Gastrocnemius medialis (tissue), 4 donors: Measurements from ENCODE around the gene AVL9.
"Not testable (repeated sequence)": the region's sequence is repeated elsewhere in the genome, so short reads cannot be mapped to it uniquely, and the experiment has no call there.

Experiments used
- CTCF ChIP-seq, 5 experiments: fragments of 450-650 bp in 3 of 5; fragments of 200-600 bp in 2 of 5; sonication (generic) in 2 of 5; IDR thresholded peaks in 4 of 5; conservative IDR thresholded peaks in 1 of 5; 1 replicate in 4 of 5; 2 replicates in 1 of 5; pipeline ENCODE4 v1.5.1; 2016 to 2019; ENCODE audit warnings: antibody characterized with exemption in 5 of 5, mild to moderate bottlenecking in 3 of 5, moderate library complexity in 3 of 5
- POLR2A ChIP-seq, 2 donors: fragments of 450-650 bp; IDR thresholded peaks; one replicate each; pipeline ENCODE4 v1.6.1; 2017; ENCODE audit warnings: antibody characterized with exemption in 2 of 2, mild to moderate bottlenecking in 2 of 2, moderate library complexity in 2 of 2

DNA sequence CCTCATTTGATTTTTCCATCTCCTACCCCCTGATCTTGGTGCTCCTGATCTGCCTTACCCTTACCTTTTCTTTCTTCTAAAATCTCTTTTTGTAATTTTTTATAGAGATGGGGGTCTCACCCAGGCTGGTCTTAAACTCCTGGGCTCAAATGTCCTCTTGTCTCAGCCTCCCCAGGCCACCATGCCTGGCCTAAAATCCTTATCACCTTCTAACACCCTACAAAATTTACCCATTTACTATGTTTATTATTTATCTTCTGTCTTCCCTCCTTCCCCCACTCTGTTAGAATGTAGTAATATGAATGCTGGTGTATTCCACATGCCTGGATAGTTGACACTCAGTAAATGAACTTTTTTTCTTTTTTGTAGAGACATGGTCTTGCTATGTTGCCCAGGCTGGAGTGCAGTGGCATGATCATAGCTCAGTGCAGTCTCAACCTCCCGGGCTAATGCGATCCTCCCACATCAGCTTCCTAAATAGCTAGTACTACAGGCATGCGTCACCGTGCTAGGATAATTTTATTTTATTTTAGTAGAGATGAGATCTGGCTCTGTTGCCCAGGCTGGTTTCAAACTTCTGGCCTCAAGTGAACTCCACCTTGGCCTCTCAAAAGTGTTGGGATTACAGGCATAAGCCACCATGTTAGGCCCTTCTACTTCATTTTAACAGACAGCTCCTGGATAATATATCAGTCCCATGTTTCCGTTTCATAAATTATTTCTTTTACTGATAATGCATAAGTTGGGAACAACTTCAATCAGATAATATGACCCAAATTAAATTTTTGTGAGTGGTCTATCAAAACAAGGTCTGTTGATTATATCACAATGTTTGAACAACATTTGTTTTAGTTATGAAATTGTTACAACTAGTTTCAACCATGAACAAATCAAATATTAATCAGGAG is 136.6 kb downstream of the AVL9 start:
- TF ChIP-seq CTCF (IDR thresholded peaks at IDR 0.05 in 4 of 5, conservative IDR thresholded peaks at IDR 0.05 in 1 of 5); POLR2A (IDR thresholded peaks at IDR 0.05): not testable (repeated sequence)
